ENCODE results near the gene DNAJC19. TPM values are rescaled to one million over a fixed set of nuclear protein-coding genes. Genes with fewer than 3 reads are reported as not detected.

The DNAJC19 gene
- total RNA-seq, result 40.4 TPM
- long read RNA-seq, transcript DNAJC19-201 (6 exons, 1,454 nt), result major isoform, 26 of 31 reads
- long read RNA-seq, partial matches to known transcripts, result 0 of 31 reads
- long read RNA-seq, other reads (novel, unspliced or antisense), result 2 of 31 reads

GRCh38 chr3:180989291-180990163, at the start of gene DNAJC19:
TSS of gene DNAJC19 (minus strand) at chr3:180989736. CDS start at chr3:180989602, 134 bp downstream.
- ATAC-seq, result peak; percentile 100
- Histone ChIP-seq H3K36me3 (peaks cover 20% of the 10 kb centered on the region), H3K4me3 (peak within 1 kb of the TSS; percentile 76), H3K27ac (peak within 1 kb of the TSS; percentile 91), H3K27me3 (no peaks in the 10 kb centered on the region), H3K4me1 (no peaks in the 10 kb centered on the region), H3K9me3 (no peaks in the 10 kb centered on the region)
- intact Hi-C loops (cut with DNase I), result no loop called here
- peak; percentile 94 for DNase-seq
- no peak for TF ChIP-seq CTCF (IDR thresholded peaks at IDR 0.05)

- no peak for ATAC-seq
- H3K27ac ChIP-seq, result no peak overlapping the region
- intact Hi-C loops (cut with DNase I), result no loop called here
- peaks cover 4% of the 10 kb centered on the region for H3K9me3 ChIP-seq
- H3K27me3 ChIP-seq, result no peaks in the 10 kb centered on the region
- H3K4me1 ChIP-seq, result no peaks in the 10 kb centered on the region
- H3K4me3 ChIP-seq, result no peak overlapping the region
- no peak for TF ChIP-seq CTCF (IDR thresholded peaks at IDR 0.05)
- no peaks in the 10 kb centered on the region for H3K36me3 ChIP-seq
- DNase-seq, result no peak
Measured at GRCh38 chr3:181030948-181031347, 41.4 kb upstream of the DNAJC19 start.

- no peak for ATAC-seq
- no peaks in the 10 kb centered on the region for H3K36me3 ChIP-seq
- H3K4me1 ChIP-seq, result no peaks in the 10 kb centered on the region
- no peak overlapping the region for H3K27ac ChIP-seq
- H3K4me3 ChIP-seq, result no peak overlapping the region
- peaks cover 4% of the 10 kb centered on the region for H3K9me3 ChIP-seq
- TF ChIP-seq CTCF (IDR thresholded peaks at IDR 0.05), result no peak
- H3K27me3 ChIP-seq, result no peaks in the 10 kb centered on the region
- DNase-seq, result no peak
- intact Hi-C loops (cut with DNase I), result no loop called here
Measured at GRCh38 chr3:181025204-181025603, 35.7 kb upstream of the DNAJC19 start.

GRCh38 chr3:181017690-181018089, 28.2 kb upstream of the DNAJC19 start:
- H3K27me3 ChIP-seq, result no peaks in the 10 kb centered on the region
- no peak for TF ChIP-seq CTCF (IDR thresholded peaks at IDR 0.05)
- H3K9me3 ChIP-seq, result no peaks in the 10 kb centered on the region
- no peak overlapping the region for H3K27ac ChIP-seq
- no peaks in the 10 kb centered on the region for H3K4me1 ChIP-seq
- ATAC-seq, result no peak
- no peak for DNase-seq
- no peak overlapping the region for H3K4me3 ChIP-seq
- no peaks in the 10 kb centered on the region for H3K36me3 ChIP-seq
- intact Hi-C loops (cut with DNase I), result no loop called here

- no peak for ATAC-seq
- H3K9me3 ChIP-seq, result no peaks in the 10 kb centered on the region
- intact Hi-C loops (cut with DNase I), result no loop called here
- H3K27me3 ChIP-seq, result no peaks in the 10 kb centered on the region
- TF ChIP-seq CTCF (IDR thresholded peaks at IDR 0.05), result no peak
- H3K4me3 ChIP-seq, result no peak overlapping the region
- H3K4me1 ChIP-seq, result no peaks in the 10 kb centered on the region
- DNase-seq, result no peak
- H3K36me3 ChIP-seq, result no peaks in the 10 kb centered on the region
- no peak overlapping the region for H3K27ac ChIP-seq
Measured at GRCh38 chr3:181009225-181009624, 19.7 kb upstream of the DNAJC19 start.

Data from upper lobe of right lung (tissue), 1 donor.